IMR-90 (cell line): ENCODE results near the gene TMEM107. TPM values are rescaled to one million over a fixed set of nuclear protein-coding genes. Genes with fewer than 3 reads are reported as not detected.

Experiments
- ATAC-seq: fragments of 200-7000 bp; cut with Tn5 transposase; 2 replicates; pipeline ENCODE4 v1.9.1; 2020; ENCODE audit warnings: low read depth, mild to moderate bottlenecking, moderate library complexity
- BruUV-seq: library from RNA; stranded (reverse); fragments of 400-500 nt; replicated peaks from 2 replicates; lab custom pipeline; 2021; lab: Mats Ljungman, UMichigan
- CTCF ChIA-PET: fragments of 300-600 bp; formaldehyde crosslinking; extraction: SDS; loops from one replicate; lab custom pipeline; 2021; ENCODE audit warnings: antibody characterized with exemption; lab: Yijun Ruan, JAX
- POLR2A ChIA-PET: fragments of 300-600 bp; sonication (Branson Sonifier 250); formaldehyde crosslinking; loops from one replicate; lab custom pipeline; 2022; ENCODE audit warnings: antibody characterized with exemption; ENCODE audit not compliant: unreplicated experiment; lab: Charles Lee
- DNase-seq: peaks from one replicate; pipeline ENCODE4 v3.0.0; 2013
- H2AFZ ChIP-seq: replicated peaks from 2 replicates; pipeline ENCODE3; 2013; ENCODE audit warnings: low read length, mild to moderate bottlenecking; ENCODE audit not compliant: poor library complexity
- H2AK5ac ChIP-seq: 2 replicates; pipeline ENCODE4 v1.6.1; 2013; ENCODE audit warnings: low read depth, low read length, inconsistent platforms
- H2AK9ac ChIP-seq: replicated peaks from 2 replicates; pipeline ENCODE3; 2013; ENCODE audit warnings: mild to moderate bottlenecking, low read depth, low read length, moderate library complexity; ENCODE audit not compliant: poor library complexity
- H2BK120ac ChIP-seq: 2 replicates; pipeline ENCODE4 v1.6.1; 2013; ENCODE audit warnings: low read depth, low read length, inconsistent platforms
- H2BK15ac ChIP-seq: 3 replicates; pipeline ENCODE4 v1.6.1; 2013; ENCODE audit warnings: low read depth, low read length, inconsistent platforms
- H2BK20ac ChIP-seq: 2 replicates; pipeline ENCODE4 v1.6.1; 2013; ENCODE audit warnings: low read depth, mild to moderate bottlenecking, inconsistent platforms, low read length, moderate library complexity
- H2BK5ac ChIP-seq: 2 replicates; pipeline ENCODE4 v1.6.1; 2013; ENCODE audit warnings: mild to moderate bottlenecking, low read depth, low read length, inconsistent platforms; ENCODE audit not compliant: poor library complexity, severe bottlenecking
- H3K14ac ChIP-seq: replicated peaks from 2 replicates; pipeline ENCODE4 v1.6.1; 2013; ENCODE audit warnings: low read depth, low read length, inconsistent platforms
- H3K18ac ChIP-seq: 2 replicates; pipeline ENCODE4 v1.6.1; 2013; ENCODE audit warnings: low read depth, low read length, control low read depth
- H3K23ac ChIP-seq: 2 replicates; pipeline ENCODE4 v1.6.1; 2013; ENCODE audit warnings: low read depth, low read length, inconsistent platforms
- H3K27ac ChIP-seq: 2 replicates; pipeline ENCODE4 v1.5.1; 2013; ENCODE audit warnings: mild to moderate bottlenecking, control low read depth, low read length; ENCODE audit not compliant: insufficient read depth
- H3K27me3 ChIP-seq: 2 replicates; pipeline ENCODE4 v1.6.1; 2013; ENCODE audit warnings: low read length; ENCODE audit not compliant: control insufficient read depth, insufficient read depth
- H3K36me3 ChIP-seq: 2 replicates; pipeline ENCODE4 v1.6.1; 2013; ENCODE audit warnings: low read length, mixed read lengths; ENCODE audit not compliant: control insufficient read depth, insufficient read depth
- H3K4ac ChIP-seq: 2 replicates; pipeline ENCODE4 v1.6.1; 2013; ENCODE audit warnings: low read depth, low read length, inconsistent platforms
- H3K4me1 ChIP-seq: 2 replicates; pipeline ENCODE4 v1.6.1; 2013; ENCODE audit warnings: low read length, mixed read lengths; ENCODE audit not compliant: control insufficient read depth, insufficient read depth
- H3K4me2 ChIP-seq: 2 replicates; pipeline ENCODE4 v1.6.1; 2013; ENCODE audit warnings: low read depth, mild to moderate bottlenecking, control low read depth, low read length, moderate library complexity
- H3K4me3 ChIP-seq: 2 replicates; pipeline ENCODE4 v1.5.1; 2013; ENCODE audit warnings: low read depth, mild to moderate bottlenecking, control low read depth, low read length, moderate library complexity; ENCODE audit not compliant: insufficient read depth
- H3K56ac ChIP-seq: 2 replicates; pipeline ENCODE4 v1.6.1; 2013; ENCODE audit warnings: low read length, inconsistent platforms; ENCODE audit not compliant: insufficient read depth; ENCODE audit errors: extremely low read depth
- H3K79me1 ChIP-seq, 2 experiments: 2 replicates each; pipeline ENCODE4 v1.6.1; 2013; ENCODE audit warnings: low read length in 2 of 2, inconsistent platforms in 1 of 2, low read depth in 1 of 2
- H3K9ac ChIP-seq: 2 replicates; pipeline ENCODE4 v1.6.1; 2013; ENCODE audit warnings: low read depth, low read length, control low read depth
- H3K9me1 ChIP-seq: 2 replicates; pipeline ENCODE4 v1.6.1; 2013; ENCODE audit warnings: low read length, inconsistent platforms; ENCODE audit not compliant: insufficient read depth
- H3K9me3 ChIP-seq: 2 replicates; pipeline ENCODE4 v1.6.1; 2013; ENCODE audit warnings: low read length; ENCODE audit not compliant: control insufficient read depth, insufficient read depth
- H4K20me1 ChIP-seq: 2 replicates; pipeline ENCODE4 v1.6.1; 2013; ENCODE audit warnings: low read length, inconsistent platforms; ENCODE audit not compliant: insufficient read depth
- H4K5ac ChIP-seq: 2 replicates; pipeline ENCODE4 v1.6.1; 2013; ENCODE audit warnings: mild to moderate bottlenecking, low read depth, low read length, control low read depth
- H4K8ac ChIP-seq, 2 experiments: 2 replicates each; pipeline ENCODE4 v1.6.1; 2013; ENCODE audit warnings: low read depth in 2 of 2, low read length in 2 of 2, control low read depth in 1 of 2, inconsistent platforms in 1 of 2
- H4K91ac ChIP-seq: 2 replicates; pipeline ENCODE4 v1.6.1; 2013; ENCODE audit warnings: low read depth, low read length, inconsistent platforms; ENCODE audit not compliant: insufficient read depth
- BHLHE40 ChIP-seq: fragments of 150-350 bp; IDR thresholded peaks from 2 replicates; pipeline ENCODE4 v1.6.1; 2016; ENCODE audit warnings: mild to moderate bottlenecking, low read depth, low read length
- CHD1 ChIP-seq: IDR thresholded peaks from 2 replicates; pipeline ENCODE4 v1.6.1; 2012; ENCODE audit warnings: low read depth, low read length, improper control_type of control experiment
- MAZ ChIP-seq: IDR thresholded peaks from 2 replicates; pipeline ENCODE4 v1.6.1; 2012; ENCODE audit warnings: low read depth, mild to moderate bottlenecking, low read length, improper control_type of control experiment, moderate library complexity, borderline replicate concordance
- MXI1 ChIP-seq: IDR thresholded peaks from 2 replicates; pipeline ENCODE4 v1.6.1; 2012; ENCODE audit warnings: low read depth, mild to moderate bottlenecking, low read length, moderate library complexity, borderline replicate concordance
- NFE2L2 ChIP-seq: fragments of 150-350 bp; IDR thresholded peaks from 2 replicates; pipeline ENCODE4 v1.6.1; 2016; ENCODE audit warnings: low read depth, mild to moderate bottlenecking, low read length
- RAD21 ChIP-seq: IDR thresholded peaks from 2 replicates; pipeline ENCODE4 v1.6.1; 2012; ENCODE audit warnings: low read length, improper control_type of control experiment
- RFX5 ChIP-seq: IDR thresholded peaks from 2 replicates; pipeline ENCODE4 v1.8.0; 2012; ENCODE audit warnings: low read depth, mild to moderate bottlenecking, low read length, moderate library complexity
- SMC3 ChIP-seq: fragments of 150-350 bp; IDR thresholded peaks from 2 replicates; pipeline ENCODE4 v1.6.1; 2016; ENCODE audit warnings: low read depth, mild to moderate bottlenecking, antibody characterized with exemption, low read length, moderate library complexity
- WGBS, 2 experiments: methylation state at CpG; one replicate each; pipeline versions ENCODE4 v1.1.5 to v1.1.7; 2013; ENCODE audit warnings: missing lambda C conversion rate in 2 of 2; ENCODE audit not compliant: insufficient read length in 1 of 2; ENCODE audit errors: extremely low coverage in 2 of 2; 5-methylcytosine and 5-hydroxymethylcytosine counted together
- dilution Hi-C: fragments of 300-500 bp; cut with HindIII; formaldehyde crosslinking; loops from one replicate; pipeline ENCODE4 v1.14.3; 2018; ENCODE audit warnings: low sequenced_read_pairs; ENCODE audit not compliant: unreplicated experiment
- in situ Hi-C: fragments of 300-500 bp; cut with MboI; formaldehyde crosslinking; loops from 3 replicates; pipeline ENCODE4 v1.14.3; 2019; ENCODE audit warnings: low sequenced_read_pairs, inconsistent platforms, mixed read lengths
- intact Hi-C: fragments of 100-400 bp; cut with micrococcal nuclease; formaldehyde crosslinking; loops from 2 replicates; pipeline ENCODE4 v1.10.0; 2022
- polyA plus RNA-seq, 3 experiments: library from polyadenylated mRNA; depleted of rRNA; stranded (reverse); fragments of >200 nt; gene quantifications; 2 replicates each; pipeline ENCODE4 v1.2.3, GENCODE V29; 2012; ENCODE audit warnings: low replicate concordance in 1 of 3
- total RNA-seq: library from RNA; depleted of rRNA; stranded (reverse); fragments of >200 nt; gene quantifications from 2 replicates; pipeline ENCODE4 v1.2.3, GENCODE V29; 2012
- TF ChIP-seq, protein P1 (sequence below): fragments of 150-350 bp; IDR thresholded peaks from 2 replicates; pipeline ENCODE4 v1.6.1; 2016; ENCODE audit warnings: low read depth, mild to moderate bottlenecking, low read length, moderate library complexity, borderline replicate concordance

Gene TMEM107
- total and polyA plus RNA-seq, 2 of the 4 experiments (the other 2 are of a cell fraction), result 12.9 to 14.3 TPM

DNA sequence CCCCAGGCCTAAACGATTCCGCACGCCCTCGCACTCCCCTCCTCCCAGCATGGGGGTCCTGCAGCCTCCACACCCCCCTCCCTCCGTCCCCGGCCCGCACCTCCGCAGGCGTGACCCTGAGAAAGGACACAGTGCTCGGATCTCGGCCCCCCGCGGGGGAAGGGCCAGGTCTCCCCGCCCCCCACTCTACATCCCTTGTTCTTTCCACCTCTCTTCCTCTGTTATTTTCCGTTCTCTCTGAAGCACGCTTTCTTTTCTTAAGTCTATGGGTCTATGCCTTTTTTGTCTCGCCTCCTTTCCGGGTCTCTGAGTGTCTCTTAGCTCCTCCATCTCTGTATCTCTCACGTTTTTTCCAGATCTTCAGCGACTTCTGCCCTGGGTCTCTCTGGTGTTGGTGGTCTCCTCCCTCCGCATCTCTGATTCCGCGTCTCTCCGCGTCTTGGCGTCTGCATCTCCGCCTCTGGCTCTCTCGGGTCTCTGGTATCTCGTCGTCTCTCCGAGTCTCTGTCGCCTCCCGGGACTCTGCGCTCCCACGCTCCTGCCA lies 50.2 kb downstream of the TMEM107 start:
- Histone ChIP-seq H3K27me3 (no peaks in the 10 kb centered on the region), H3K4me2 (peak overlapping the region; percentile 95), H2AFZ (peak overlapping the region; percentile 89), H3K9me1 (peaks cover 7% of the 10 kb centered on the region; the same call in 1 of the 2 replicates), H3K36me3 (no peaks in the 10 kb centered on the region), H2BK20ac (no peak overlapping the region), H3K14ac (no peak overlapping the region), H2BK15ac (no peak overlapping the region), H3K79me1 (no peaks in the 10 kb centered on the region; a peak in 1 of 4 replicates), H3K4me1 (peaks cover 8% of the 10 kb centered on the region), H3K27ac (no peak overlapping the region), H3K18ac (no peak overlapping the region), H4K8ac (peak overlapping the region in 1 of 2 experiments; percentile 47; a peak in 1 of 4 replicates), H3K23ac (peak overlapping the region; percentile 69; the same call in 1 of the 2 replicates), H4K20me1 (peaks cover 2% of the 10 kb centered on the region), H2AK5ac (no peak overlapping the region; the same call in 1 of the 2 replicates), H2BK5ac (no peak overlapping the region), H4K5ac (no peak overlapping the region), H3K9me3 (no peaks in the 10 kb centered on the region), H3K4ac (no peak overlapping the region), H2AK9ac (peak overlapping the region; percentile 90), H3K4me3 (peak overlapping the region; percentile 69), H2BK120ac (no peak overlapping the region), H3K56ac (no peak overlapping the region), H3K9ac (peak overlapping the region; percentile 15; the same call in 1 of the 2 replicates), H4K91ac (no peak overlapping the region)
- ATAC-seq, result peak; percentile 0
- intact Hi-C loops (loop anchor here (1.0 to 2.0 kb wide), 4 partner anchors 12 to 96 kb away; no protein-coding TSS in a partner anchor), in situ Hi-C loops (no loop called here), dilution Hi-C loops (no loop called here)
- WGBS, 2 experiments, result 0% methylated on average over 9 of the region's 35 CpGs; no CpG with 5 or more reads in 1 of the 2 experiments
- POLR2A ChIA-PET, result no interaction called here
- CTCF ChIA-PET, result no interaction called here
- BruUV-seq, result no TSS peak
- no peak for TF ChIP-seq NFE2L2
- no peak for TF ChIP-seq SMC3
- no peak for TF ChIP-seq MXI1
- no peak for TF ChIP-seq MAZ
- TF ChIP-seq CHD1, result no peak
- TF ChIP-seq RAD21, result no peak
- TF ChIP-seq RFX5, result no peak
- TF ChIP-seq BHLHE40, result no peak
- TF ChIP-seq, protein P1, sequence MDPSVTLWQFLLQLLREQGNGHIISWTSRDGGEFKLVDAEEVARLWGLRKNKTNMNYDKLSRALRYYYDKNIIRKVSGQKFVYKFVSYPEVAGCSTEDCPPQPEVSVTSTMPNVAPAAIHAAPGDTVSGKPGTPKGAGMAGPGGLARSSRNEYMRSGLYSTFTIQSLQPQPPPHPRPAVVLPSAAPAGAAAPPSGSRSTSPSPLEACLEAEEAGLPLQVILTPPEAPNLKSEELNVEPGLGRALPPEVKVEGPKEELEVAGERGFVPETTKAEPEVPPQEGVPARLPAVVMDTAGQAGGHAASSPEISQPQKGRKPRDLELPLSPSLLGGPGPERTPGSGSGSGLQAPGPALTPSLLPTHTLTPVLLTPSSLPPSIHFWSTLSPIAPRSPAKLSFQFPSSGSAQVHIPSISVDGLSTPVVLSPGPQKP, result no peak
- no peak for DNase-seq
